Measurements from ENCODE around the gene PDK2.

PDK2 gene

DNA sequence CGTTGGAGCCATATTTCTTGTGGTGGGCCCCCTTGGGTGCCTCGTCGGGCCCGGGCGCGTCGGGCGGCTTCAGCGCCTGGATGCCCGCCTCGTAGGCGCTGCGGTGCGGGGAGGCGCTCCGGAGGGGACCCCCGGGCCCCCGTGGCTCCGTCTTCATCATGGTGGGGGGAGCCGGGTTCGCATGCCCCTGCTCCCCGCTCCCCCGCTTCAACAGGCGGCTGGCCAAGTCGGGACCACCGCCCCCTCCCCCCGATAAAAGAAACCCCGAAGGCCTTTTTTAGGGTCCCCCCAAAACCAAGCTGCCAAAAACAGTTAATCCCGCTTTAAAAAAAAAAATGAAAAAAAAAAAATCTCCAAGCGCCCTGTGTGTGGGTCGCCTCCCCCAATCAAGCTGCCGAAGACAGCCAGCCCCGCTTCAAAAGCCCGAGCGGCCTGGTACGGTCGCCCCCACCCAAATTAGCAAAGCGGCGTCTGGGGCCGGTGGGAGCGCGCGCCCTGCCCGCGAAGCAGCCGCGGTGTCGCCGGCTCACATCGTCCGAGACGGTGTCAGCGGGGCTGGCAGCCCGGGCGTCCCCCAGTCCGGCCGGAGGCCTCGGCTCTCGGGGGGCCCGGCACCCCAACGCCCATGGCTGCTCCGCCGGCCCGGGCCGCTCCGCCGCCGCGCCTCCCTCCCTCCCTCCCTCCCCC is 55.3 kb downstream of the PDK2 start, which contains the start of gene PPP1R9B:
Gene PPP1R9B (minus strand): TSS at position 324 of the 687 bp plus-strand sequence. CDS start 164 bp downstream, at position 160.
- no peak for DNase-seq (ENCODE audit: low read depth)

DNA sequence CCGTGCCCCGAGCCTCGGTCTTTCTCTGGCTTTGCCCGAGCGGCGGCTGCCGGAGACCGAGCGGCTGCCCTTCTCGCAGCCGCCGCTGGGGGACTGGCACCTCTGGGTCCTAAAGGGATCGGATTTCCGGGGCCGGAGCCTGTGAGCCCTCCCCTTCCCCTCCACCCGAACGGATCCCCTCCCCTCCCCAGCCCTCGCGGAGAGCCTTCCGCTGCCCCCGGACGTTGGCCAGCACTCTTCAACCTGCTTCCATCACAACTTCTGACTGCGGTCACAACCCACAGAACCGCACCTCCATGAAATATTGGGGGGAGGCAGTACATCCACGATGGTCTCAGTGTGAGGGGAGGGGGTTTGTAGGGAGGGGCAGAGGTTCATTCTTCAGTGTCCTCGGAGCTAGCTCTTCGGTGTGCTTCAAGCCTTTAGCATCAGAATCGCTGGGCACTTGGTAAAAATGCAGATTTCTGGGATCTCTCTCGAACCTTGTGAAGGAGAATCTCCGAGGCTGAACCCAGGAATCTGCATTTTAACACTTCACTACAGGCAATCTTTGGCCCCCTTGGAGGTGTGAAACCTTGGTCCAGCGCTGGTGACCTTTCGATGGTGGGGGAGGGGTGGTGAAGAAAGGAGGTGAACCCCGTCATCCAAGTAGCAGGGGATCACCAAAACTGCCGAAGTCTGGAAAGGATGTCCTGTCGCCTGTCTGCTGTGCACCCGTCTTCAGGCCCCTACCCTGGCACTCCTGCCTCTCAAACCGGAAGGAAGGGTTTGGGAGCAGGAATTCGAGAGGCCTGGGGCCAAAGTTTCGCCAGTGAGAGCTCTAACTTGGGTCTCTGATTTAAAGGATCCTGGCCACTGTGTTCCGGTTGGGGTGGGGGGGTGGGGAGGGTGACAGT is 56.1 kb downstream of the PDK2 start:
- peak; percentile 60 for DNase-seq (ENCODE audit: low read depth)

DNA sequence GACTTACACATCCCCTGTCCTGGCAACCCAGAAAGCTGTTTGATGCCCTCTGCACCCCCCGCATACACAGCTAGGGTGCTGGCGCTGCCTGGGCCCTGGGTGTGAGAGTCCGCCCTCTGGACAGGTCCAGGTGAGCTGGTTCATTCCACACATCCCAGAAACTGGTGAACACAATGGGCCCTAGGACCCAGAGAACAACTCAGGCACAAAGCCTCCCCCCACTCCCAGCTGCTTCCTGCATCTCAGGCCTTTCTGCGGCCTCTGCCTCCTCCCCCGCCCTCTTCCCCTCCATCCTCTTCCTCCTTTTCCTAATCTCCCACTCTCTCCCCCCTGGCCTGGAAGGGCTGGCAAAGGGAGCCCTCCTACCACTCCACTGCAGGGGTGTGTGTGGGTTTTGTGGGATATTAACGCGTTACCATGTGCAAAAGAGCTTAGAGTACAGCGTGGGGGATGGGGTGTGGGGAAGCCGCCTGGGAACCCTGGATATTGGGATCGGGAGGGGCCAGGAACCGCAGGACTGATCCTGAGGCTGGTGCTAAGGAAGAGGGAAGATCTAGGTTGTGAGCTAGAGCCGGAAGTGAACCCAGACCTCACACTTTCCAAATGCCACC is 56.9 kb downstream of the PDK2 start:
- DNase-seq (ENCODE audit: low read depth), result no peak

DNA sequence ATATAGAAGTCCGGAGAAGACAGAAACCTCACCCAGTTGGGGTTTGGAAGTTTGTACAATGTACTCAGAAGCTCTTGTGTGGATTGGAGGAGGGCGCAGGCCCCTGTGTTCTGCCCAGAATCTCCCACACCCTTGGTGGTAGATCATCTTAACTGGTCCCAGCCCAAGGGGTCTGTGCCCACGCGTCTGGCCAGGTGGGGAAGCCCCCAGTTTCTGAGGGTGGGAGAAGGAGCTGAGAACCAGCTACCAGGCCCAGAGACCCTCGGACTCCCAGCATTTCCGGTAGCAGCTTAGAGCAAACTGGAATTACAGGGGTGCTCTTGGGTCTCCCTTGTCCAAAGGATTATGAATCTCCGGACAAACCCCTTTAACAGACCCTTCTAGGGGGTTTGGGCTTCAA is 57.6 kb downstream of the PDK2 start:
- no peak for DNase-seq (ENCODE audit: low read depth)

DNA sequence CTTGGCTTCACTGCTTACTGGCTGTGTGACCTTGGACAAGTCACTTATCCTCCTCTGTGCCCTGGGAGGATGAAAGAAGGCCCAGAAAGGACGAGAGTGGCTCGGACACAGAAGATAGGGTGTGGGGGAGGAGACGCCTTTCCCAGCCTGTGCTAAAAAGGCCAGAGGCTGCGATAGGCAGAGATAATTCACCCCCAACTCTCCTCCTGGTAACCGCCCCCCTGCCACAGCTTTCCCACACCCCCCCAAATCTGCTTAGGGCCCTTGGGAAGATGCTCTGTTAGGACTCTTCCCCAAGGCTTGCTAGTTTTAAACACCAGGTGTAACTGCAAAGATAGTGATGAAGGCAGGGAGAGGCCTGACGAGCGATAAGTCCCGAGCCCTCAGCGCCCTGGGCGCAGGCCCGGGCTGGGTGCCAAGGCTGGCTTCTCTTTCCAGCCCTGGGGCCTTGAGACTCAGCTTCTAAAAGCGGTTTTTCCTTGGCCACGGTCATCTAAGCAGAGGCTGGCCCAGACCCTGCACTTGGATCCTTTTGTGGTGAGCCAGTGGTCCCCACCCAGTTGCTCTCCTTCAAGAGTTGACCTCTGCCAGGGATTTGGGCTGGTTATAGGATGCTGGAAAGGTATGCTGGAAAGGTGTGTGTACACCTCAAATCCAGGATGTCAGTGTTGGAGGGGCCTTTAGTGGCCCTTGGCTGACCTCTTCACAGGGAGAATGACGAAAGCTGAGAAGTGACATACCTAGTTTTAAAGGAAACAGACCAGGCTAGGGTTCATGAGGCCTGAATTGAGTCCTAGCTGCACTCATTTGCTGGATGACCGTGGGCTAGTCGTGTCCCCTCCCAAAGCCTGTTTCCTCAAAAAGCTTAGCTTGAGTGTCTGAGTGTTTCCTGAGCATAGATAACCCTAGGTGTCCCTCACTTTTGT is 58.8 kb downstream of the PDK2 start:
- DNase-seq (ENCODE audit: low read depth), result no peak

DNA sequence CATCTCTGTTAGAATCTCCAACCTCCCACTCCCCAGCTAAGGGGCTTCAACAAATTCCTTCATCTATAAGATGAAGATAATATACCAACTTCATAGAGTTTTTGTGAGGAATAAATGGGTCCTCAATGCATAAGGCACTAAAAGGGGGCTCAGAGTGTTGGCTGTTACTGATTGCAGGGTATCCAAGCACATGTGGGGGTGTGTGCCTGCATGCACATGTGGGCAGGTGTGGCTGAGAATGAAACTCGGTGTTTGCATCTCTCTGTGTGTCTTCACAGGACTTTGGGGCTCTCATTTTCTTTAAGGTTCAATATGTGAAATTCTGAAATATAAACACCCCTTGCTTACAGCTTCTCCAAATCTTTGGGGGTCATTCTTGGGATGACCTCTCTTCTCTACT is 59.5 kb downstream of the PDK2 start:
- no peak for DNase-seq (ENCODE audit: low read depth)

DNA sequence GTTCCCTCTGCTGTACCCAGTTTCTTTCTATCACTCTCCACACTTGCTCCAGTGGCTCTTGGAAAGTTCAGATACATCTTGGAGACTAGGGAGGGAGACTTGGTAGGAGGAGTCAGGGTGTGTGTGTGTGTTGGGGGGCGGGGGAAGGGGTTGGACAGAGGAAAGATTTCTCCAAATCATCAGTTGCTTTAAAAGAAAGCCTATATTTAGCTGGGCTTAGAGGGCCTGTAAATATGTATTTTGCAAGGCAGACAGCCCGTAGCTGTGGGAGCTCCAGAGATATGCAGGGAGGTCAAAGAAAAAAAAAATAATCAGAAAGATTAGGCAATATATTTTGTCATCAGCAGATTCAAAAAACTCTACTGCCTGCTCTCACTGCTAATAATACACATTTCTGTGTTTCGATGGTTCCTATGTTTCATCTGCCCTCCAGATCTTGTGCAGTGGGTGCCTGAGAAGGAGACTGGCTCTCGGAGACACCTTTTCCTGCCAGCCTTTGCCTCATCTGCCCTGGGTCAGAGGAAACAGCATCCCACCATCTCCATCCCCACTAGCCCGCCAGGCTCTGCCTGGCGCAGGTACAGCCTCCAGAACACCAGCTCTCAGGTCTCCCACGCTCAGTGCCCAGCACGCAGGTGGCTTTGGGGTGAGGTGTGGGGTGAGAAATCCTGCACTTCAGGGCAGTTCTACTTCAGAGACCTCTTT is 60.1 kb downstream of the PDK2 start:
- DNase-seq (ENCODE audit: low read depth), result no peak

DNA sequence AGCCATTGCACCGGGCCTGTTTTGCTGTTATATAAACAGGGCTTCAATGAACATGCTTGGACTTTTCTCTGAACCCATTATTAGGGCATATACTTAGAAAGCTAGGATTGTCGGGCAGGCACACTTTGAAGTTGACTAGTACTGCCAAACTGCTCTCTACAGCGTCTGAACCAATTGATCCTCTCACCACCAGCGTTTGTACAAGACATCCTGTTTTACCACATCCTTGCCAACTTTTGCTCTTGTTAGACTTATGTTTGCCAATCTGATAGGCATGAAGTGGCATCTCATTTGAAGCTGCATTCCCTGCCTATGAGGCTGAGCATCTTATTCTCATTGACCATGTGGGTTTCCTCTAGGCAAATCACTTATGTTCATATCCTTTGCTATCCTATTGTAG is 62.7 kb downstream of the PDK2 start:
- no peak for DNase-seq (ENCODE audit: low read depth)

DNA sequence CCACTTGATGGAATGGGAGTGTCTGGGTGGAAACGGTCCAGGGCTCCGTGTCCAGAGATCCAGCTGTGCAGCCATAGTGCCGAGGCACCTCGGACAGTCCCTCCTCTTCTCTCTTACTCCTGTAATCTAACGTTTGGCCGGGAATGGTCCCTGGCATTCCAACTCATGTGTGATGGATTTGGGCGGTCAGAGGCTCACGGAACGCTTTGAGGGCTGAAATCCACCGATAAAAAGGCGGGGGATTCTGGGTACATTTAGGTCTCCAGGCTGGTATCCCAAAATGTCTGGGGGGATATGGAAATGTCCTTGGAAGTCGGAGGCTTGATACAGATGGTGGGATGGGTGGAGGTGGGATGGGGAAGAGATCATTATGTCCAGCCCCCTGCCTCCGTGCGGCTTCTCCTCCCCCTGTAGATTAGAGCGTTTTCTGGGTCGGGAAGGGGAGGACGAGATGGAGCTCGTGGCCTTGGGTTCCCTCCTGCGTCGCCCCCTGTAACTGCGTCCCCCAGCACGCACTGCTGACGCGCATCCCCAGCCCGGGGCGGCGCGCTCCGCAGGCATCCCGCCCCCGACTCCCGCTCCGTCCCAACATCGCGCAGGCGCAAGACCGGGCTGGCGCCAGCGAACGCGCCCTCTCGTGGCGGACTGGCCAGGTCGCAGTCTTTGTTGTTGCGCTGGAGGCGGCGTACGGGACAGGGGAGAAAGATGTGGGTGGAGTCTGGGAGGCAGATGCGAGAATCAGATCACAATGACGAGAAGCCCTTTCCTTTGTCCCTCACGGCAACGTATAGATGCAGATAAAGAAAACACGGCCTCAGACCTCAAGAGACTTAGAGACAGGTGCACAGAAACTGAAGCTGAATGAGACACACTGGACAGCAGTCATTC is 66.1 kb downstream of the PDK2 start:
- DNase-seq (ENCODE audit: low read depth), result peak; percentile 84

Data from stimulated activated CD8-positive, alpha-beta memory T cell treated with anti-CD3 and anti-CD28 coated beads, Interleukin-15, amount 100 ng/mL, for 1 hour (primary cell).